ENCODE data around the gene SON.
A peak's percentile ranks its signal among the peaks of the same experiment; 100 is the strongest.

The SON gene

GRCh38 chr21:33537212-33537611 lies 5.6 kb upstream of the SON start:
- no peak overlapping the region for H3K4me3 ChIP-seq (ENCODE audit: control insufficient read depth, low read depth, low read length)
- DNase-seq (ENCODE audit: low read depth), result no peak
- no peak for TF ChIP-seq CTCF (conservative IDR thresholded peaks at IDR 0.05; ENCODE audit: control insufficient read depth, insufficient read depth, low read depth, low read length)

- H3K4me3 ChIP-seq (ENCODE audit: control insufficient read depth, low read depth, low read length), result no peak overlapping the region
- TF ChIP-seq CTCF (conservative IDR thresholded peaks at IDR 0.05; ENCODE audit: control insufficient read depth, insufficient read depth, low read depth, low read length), result no peak
- DNase-seq (ENCODE audit: low read depth), result peak; percentile 48
These were observed 3.2 kb upstream of the SON start for GRCh38 chr21:33539616-33540015.

GRCh38 chr21:33540711-33541104 lies 2.1 kb upstream of the SON start:
- peak overlapping the region; percentile 77 for H3K4me3 ChIP-seq (ENCODE audit: control insufficient read depth, low read depth, low read length)
- no peak for TF ChIP-seq CTCF (conservative IDR thresholded peaks at IDR 0.05; ENCODE audit: control insufficient read depth, insufficient read depth, low read depth, low read length)
- no peak for DNase-seq (ENCODE audit: low read depth)

DNA sequence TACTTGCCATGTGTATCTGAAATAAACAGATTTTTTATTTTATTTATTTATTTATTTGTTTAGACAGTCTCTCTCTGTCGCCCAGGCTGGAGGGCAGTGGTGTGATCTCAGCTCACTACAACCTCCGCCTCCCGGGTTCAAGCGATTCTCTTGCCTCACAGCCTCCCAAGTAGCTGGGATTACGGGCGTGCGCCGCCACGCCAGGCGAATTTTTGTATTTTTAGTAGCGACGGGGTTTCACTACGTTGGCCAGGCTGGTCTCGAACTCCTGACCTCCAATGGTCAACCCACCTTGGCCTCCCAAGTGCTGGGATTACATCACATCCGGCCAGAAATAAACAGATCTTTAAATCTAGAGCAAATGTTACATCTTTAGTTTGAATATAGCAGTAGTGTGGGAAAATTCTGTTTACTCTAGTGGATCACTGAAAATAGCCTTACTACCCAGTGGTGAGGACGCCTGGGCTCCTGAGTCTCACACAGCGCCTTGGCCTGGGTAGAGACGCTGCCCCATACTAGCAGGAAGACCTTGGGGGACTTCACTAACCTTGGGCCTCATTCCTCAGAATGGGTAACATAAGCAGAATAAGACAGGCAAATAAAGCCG lies 1.6 kb upstream of the SON start:
- peak overlapping the region; percentile 77 for H3K4me3 ChIP-seq (ENCODE audit: control insufficient read depth, low read depth, low read length)
- DNase-seq (ENCODE audit: low read depth), result peak; percentile 28
- no peak for TF ChIP-seq CTCF (conservative IDR thresholded peaks at IDR 0.05; ENCODE audit: control insufficient read depth, insufficient read depth, low read depth, low read length)

- no peak for TF ChIP-seq CTCF (conservative IDR thresholded peaks at IDR 0.05; ENCODE audit: control insufficient read depth, insufficient read depth, low read depth, low read length)
- peak; percentile 63 for DNase-seq (ENCODE audit: low read depth)
- H3K4me3 ChIP-seq (ENCODE audit: control insufficient read depth, low read depth, low read length), result peak within 1 kb of the TSS; percentile 98
These were observed 840 bp upstream of the SON start, which contains the start of gene GART for GRCh38 chr21:33541756-33542639. GART (minus strand) TSS chr21:33542117; CDS start chr21:33539315, 2,802 bp downstream.

GRCh38 chr21:33543505-33544129 lies 779 bp downstream of the SON start:
- peak; percentile 62 for DNase-seq (ENCODE audit: low read depth)

More at GRCh38 chr21:33543505-33544129, 779 bp downstream of the SON start:
- no peak for TF ChIP-seq CTCF (conservative IDR thresholded peaks at IDR 0.05; ENCODE audit: control insufficient read depth, insufficient read depth, low read depth, low read length)
- peak overlapping the region; percentile 98 for H3K4me3 ChIP-seq (ENCODE audit: control insufficient read depth, low read depth, low read length)

Data from fibroblast of mammary gland (primary cell).